HepG2 (cell line): ENCODE results near the gene PID1. TPM values are rescaled to one million over a fixed set of nuclear protein-coding genes. Genes with fewer than 3 reads are reported as not detected.

Source experiments
- ATAC-seq: fragments of 200-7000 bp; cut with Tn5 transposase; 3 replicates; pipeline ENCODE4 v1.9.1; 2020; ENCODE audit warnings: mild to moderate bottlenecking, moderate library complexity
- BruUV-seq: library from RNA; stranded (reverse); fragments of 400-500 nt; replicated peaks from 2 replicates; lab custom pipeline; 2021; lab: Mats Ljungman, UMichigan
- CTCF ChIA-PET: fragments of 300-600 bp; formaldehyde crosslinking; extraction: SDS; loops from one replicate; lab custom pipeline; 2021; ENCODE audit warnings: low total read pairs, inconsistent platforms, low intra/inter-chr PET ratio; lab: Yijun Ruan, JAX
- POLR2A ChIA-PET: fragments of 350-600 bp; sonication (Branson Sonifier 250); formaldehyde crosslinking; loops from one replicate; lab custom pipeline; 2020; ENCODE audit warnings: antibody characterized with exemption, inconsistent platforms; lab: Yijun Ruan, JAX
- DNase-seq: peaks from one replicate; pipeline ENCODE4 v3.0.0-alpha.2; 2015; ENCODE audit warnings: low spot score
- FAIRE-seq: peaks from 3 replicates; lab custom pipeline; 2011; peaks lifted over from hg19 to GRCh38; lab: Jason Lieb, UNC
- H2AFZ ChIP-seq: one replicate; pipeline ENCODE4 v1.6.1; 2011; ENCODE audit warnings: low read length, inconsistent platforms
- H3K27ac ChIP-seq: fragments of 300-600 bp; 3 replicates; pipeline ENCODE4 v1.8.0; 2011; ENCODE audit warnings: mixed run types, mild to moderate bottlenecking, mixed read lengths, low read length, inconsistent platforms; ENCODE audit not compliant: insufficient read depth; ENCODE audit errors: extremely low read length
- H3K27me3 ChIP-seq, 2 experiments: fragments of 200-600 bp in 1 of 2; 2 replicates in 1 of 2; 3 replicates in 1 of 2; pipeline versions ENCODE4 v1.6.0 to v1.8.0; 2011; ENCODE audit warnings: low read length in 2 of 2, mild to moderate bottlenecking in 2 of 2, moderate library complexity in 2 of 2, inconsistent platforms in 1 of 2; ENCODE audit not compliant: insufficient read depth in 2 of 2, control insufficient read depth in 1 of 2
- H3K36me3 ChIP-seq, 2 experiments: fragments of 200-600 bp in 1 of 2; replicated peaks in 1 of 2; 2 replicates in 1 of 2; 3 replicates in 1 of 2; pipeline versions ENCODE4 v1.5.1 to v1.8.0; 2011; ENCODE audit warnings: low read length in 2 of 2, inconsistent platforms in 1 of 2; ENCODE audit not compliant: insufficient read depth in 2 of 2, control insufficient read depth in 1 of 2
- H3K4me1 ChIP-seq: 2 replicates; pipeline ENCODE4 v1.5.1; 2012; ENCODE audit warnings: low read length, inconsistent platforms; ENCODE audit not compliant: insufficient read depth
- H3K4me2 ChIP-seq: 2 replicates; pipeline ENCODE4 v1.6.0; 2011; ENCODE audit warnings: low read depth, low read length, inconsistent platforms
- H3K4me3 ChIP-seq, 3 experiments: fragments of 200-600 bp in 1 of 3; sonication (generic), shearing (Covaris generic) in 1 of 3; replicated peaks in 1 of 3; 2 replicates each; pipeline ENCODE4 v1.5.1; 2011 to 2016; ENCODE audit warnings: low read length in 3 of 3, inconsistent platforms in 2 of 3, low read depth in 2 of 3, mild to moderate bottlenecking in 2 of 3, control low read depth in 1 of 3, mixed read lengths in 1 of 3; ENCODE audit not compliant: insufficient read depth in 1 of 3
- H3K79me2 ChIP-seq: one replicate; pipeline ENCODE4 v1.6.1; 2011; ENCODE audit warnings: low read length, inconsistent platforms; ENCODE audit not compliant: insufficient read depth
- H3K9ac ChIP-seq: 2 replicates; pipeline ENCODE4 v1.6.0; 2011; ENCODE audit warnings: mild to moderate bottlenecking, low read depth, low read length, inconsistent platforms; ENCODE audit not compliant: insufficient read depth
- H3K9me3 ChIP-seq: 2 replicates; pipeline ENCODE4 v1.5.1; 2012; ENCODE audit warnings: mild to moderate bottlenecking, low read length
- H4K20me1 ChIP-seq: 2 replicates; pipeline ENCODE4 v1.6.0; 2011; ENCODE audit warnings: inconsistent platforms, mild to moderate bottlenecking, low read length, moderate library complexity; ENCODE audit not compliant: insufficient read depth
- BORCS8-MEF2B ChIP-seq: sonication (generic); formaldehyde crosslinking; IDR thresholded peaks from 2 replicates; pipeline ENCODE4 v1.8.0; 2022; ENCODE audit warnings: mild to moderate bottlenecking, missing genetic modification reagents
- ISL2 ChIP-seq: sonication (generic); formaldehyde crosslinking; IDR thresholded peaks from 2 replicates; pipeline ENCODE4 v1.5.0; 2020; ENCODE audit warnings: missing genetic modification reagents
- WGBS: methylation state at CpG from one replicate; pipeline ENCODE4 v1.1.6; 2017; ENCODE audit warnings: low lambda C conversion rate; 5-methylcytosine and 5-hydroxymethylcytosine counted together
- in situ Hi-C: cut with HindIII; loops from 2 replicates; pipeline ENCODE4 v1.10.0; 2017; ENCODE audit warnings: low pct_unique_long_range_greater_than_20kb; ENCODE audit not compliant: extremely low pct_ligation_motif_present
- intact Hi-C: fragments of 100-400 bp; cut with micrococcal nuclease; formaldehyde crosslinking; loops from one replicate; pipeline ENCODE4 v1.10.0; 2022; ENCODE audit not compliant: unreplicated experiment
- polyA plus RNA-seq, 8 experiments: library from polyadenylated mRNA; depleted of rRNA in 3 of 8; stranded (reverse) in 7 of 8; unstranded in 1 of 8; fragments of >200 nt; fragmentation: Illumina TruSeq in 4 of 8; extraction: Trizol in 4 of 8; gene quantifications; 2 replicates each; pipeline versions ENCODE4 v1.2.1 to v1.2.3, GENCODE V29; 2011 to 2016; ENCODE audit warnings: low read depth in 4 of 8, missing spikeins in 1 of 8, mixed read lengths in 1 of 8; ENCODE audit not compliant: insufficient read depth in 1 of 8
- total RNA-seq, 5 experiments: library from RNA; depleted of rRNA; stranded (reverse); fragments of >200 nt; fragmentation: Illumina TruSeq; extraction: Trizol; gene quantifications; 2 replicates each; pipeline ENCODE4 v1.2.3, GENCODE V29; 2016; ENCODE audit warnings: low read depth in 1 of 5
- TF ChIP-seq, protein P1 (sequence below), 2 experiments: sonication (generic) in 1 of 2; formaldehyde crosslinking in 1 of 2; IDR thresholded peaks; 2 replicates each; pipeline versions ENCODE4 v1.4.0 to v1.6.1; 2018 to 2020; ENCODE audit warnings: missing genetic modification reagents in 2 of 2, borderline replicate concordance in 1 of 2, low read depth in 1 of 2, mild to moderate bottlenecking in 1 of 2, missing biosample characterization in 1 of 2
- TF ChIP-seq, protein P2 (sequence below): sonication (generic); formaldehyde crosslinking; IDR thresholded peaks from 2 replicates; pipeline ENCODE4 v1.8.0; 2022; ENCODE audit warnings: mild to moderate bottlenecking, missing genetic modification reagents, moderate library complexity

PID1 gene
- total and polyA plus RNA-seq, 2 of the 13 experiments (the other 11 are each of a cell fraction or from before 2014, with no cell fraction given) = 0.15 to 0.18 TPM

GRCh38 chr2:229169751-229170150 lies 101.3 kb downstream of the PID1 start:
- Histone ChIP-seq H3K9me3 (peaks cover 77% of the 10 kb centered on the region), H3K4me1 (peaks cover 2% of the 10 kb centered on the region; the same call in 1 of the 2 replicates), H3K4me3 (no peak overlapping the region), H2AFZ (no peak overlapping the region), H4K20me1 (no peaks in the 10 kb centered on the region), H3K36me3 (no peaks in the 10 kb centered on the region), H3K27ac (no peak overlapping the region), H3K4me2 (no peak overlapping the region), H3K9ac (no peak overlapping the region), H3K27me3 (no peaks in the 10 kb centered on the region), H3K79me2 (no peaks in the 10 kb centered on the region)
- no TSS peak for BruUV-seq
- ATAC-seq (no peak), FAIRE-seq (no peak), DNase-seq (no peak)
- TF ChIP-seq, protein P1, sequence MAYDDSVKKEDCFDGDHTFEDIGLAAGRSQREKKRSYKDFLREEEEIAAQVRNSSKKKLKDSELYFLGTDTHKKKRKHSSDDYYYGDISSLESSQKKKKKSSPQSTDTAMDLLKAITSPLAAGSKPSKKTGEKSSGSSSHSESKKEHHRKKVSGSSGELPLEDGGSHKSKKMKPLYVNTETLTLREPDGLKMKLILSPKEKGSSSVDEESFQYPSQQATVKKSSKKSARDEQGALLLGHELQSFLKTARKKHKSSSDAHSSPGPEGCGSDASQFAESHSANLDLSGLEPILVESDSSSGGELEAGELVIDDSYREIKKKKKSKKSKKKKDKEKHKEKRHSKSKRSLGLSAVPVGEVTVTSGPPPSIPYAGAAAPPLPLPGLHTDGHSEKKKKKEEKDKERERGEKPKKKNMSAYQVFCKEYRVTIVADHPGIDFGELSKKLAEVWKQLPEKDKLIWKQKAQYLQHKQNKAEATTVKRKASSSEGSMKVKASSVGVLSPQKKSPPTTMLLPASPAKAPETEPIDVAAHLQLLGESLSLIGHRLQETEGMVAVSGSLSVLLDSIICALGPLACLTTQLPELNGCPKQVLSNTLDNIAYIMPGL (CRISPR knock-in tag; IDR thresholded peaks at IDR 0.05; ENCODE audit: borderline replicate concordance in 1 of 2, low read depth in 1 of 2) = no peak
- TF ChIP-seq, protein P2, sequence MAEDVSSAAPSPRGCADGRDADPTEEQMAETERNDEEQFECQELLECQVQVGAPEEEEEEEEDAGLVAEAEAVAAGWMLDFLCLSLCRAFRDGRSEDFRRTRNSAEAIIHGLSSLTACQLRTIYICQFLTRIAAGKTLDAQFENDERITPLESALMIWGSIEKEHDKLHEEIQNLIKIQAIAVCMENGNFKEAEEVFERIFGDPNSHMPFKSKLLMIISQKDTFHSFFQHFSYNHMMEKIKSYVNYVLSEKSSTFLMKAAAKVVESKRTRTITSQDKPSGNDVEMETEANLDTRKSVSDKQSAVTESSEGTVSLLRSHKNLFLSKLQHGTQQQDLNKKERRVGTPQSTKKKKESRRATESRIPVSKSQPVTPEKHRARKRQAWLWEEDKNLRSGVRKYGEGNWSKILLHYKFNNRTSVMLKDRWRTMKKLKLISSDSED (CRISPR knock-in tag) = no peak
- TF ChIP-seq BORCS8-MEF2B (CRISPR knock-in tag) = no peak
- no peak for TF ChIP-seq ISL2 (CRISPR knock-in tag)
- WGBS = 56% methylated on average over 6 of the region's 6 CpGs
- intact Hi-C loops = no loop called here
- CTCF ChIA-PET = no interaction called here
- POLR2A ChIA-PET = no interaction called here
- in situ Hi-C loops = no loop called here
